GM12878 (cell line): Measurements from ENCODE around the gene PHF2. TPM values are rescaled to one million over a fixed set of nuclear protein-coding genes. Genes with fewer than 3 reads are reported as not detected.
A peak's percentile ranks its signal among the peaks of the same experiment; 100 is the strongest.

Source experiments
- BHLHE40 ChIP-seq, 2 experiments: fragments of 450-650 bp in 1 of 2; IDR thresholded peaks; 2 replicates each; pipeline ENCODE4 v1.6.1; 2011 to 2017; ENCODE audit warnings: low read depth in 2 of 2, borderline replicate concordance in 1 of 2, improper control_type of control experiment in 1 of 2, low read length in 1 of 2, mild to moderate bottlenecking in 1 of 2
- CREB1 ChIP-seq: IDR thresholded peaks from 2 replicates; pipeline ENCODE4 v1.6.1; 2012; ENCODE audit warnings: low read depth, mild to moderate bottlenecking, inconsistent platforms
- GABPA ChIP-seq: IDR thresholded peaks from 2 replicates; pipeline ENCODE4 v1.6.1; 2014; ENCODE audit warnings: antibody characterized with exemption, low read depth, mild to moderate bottlenecking, inconsistent platforms
- IKZF1 ChIP-seq: fragments of 450-650 bp; conservative IDR thresholded peaks from 2 replicates; pipeline ENCODE4 v1.6.1; 2017; ENCODE audit warnings: antibody characterized with exemption, mild to moderate bottlenecking
- IRF5 ChIP-seq: fragments of 450-650 bp; IDR thresholded peaks from 2 replicates; pipeline ENCODE4 v1.6.1; 2017; ENCODE audit warnings: borderline replicate concordance
- JUNB ChIP-seq: IDR thresholded peaks from 2 replicates; pipeline ENCODE4 v1.6.1; 2016; ENCODE audit warnings: antibody characterized with exemption, mild to moderate bottlenecking
- MAX ChIP-seq: IDR thresholded peaks from 2 replicates; pipeline ENCODE4 v1.6.1; 2012; ENCODE audit warnings: low read depth, low read length, improper control_type of control experiment
- MEF2B ChIP-seq: fragments of 450-650 bp; IDR thresholded peaks from 2 replicates; pipeline ENCODE4 v1.6.1; 2018; ENCODE audit warnings: mild to moderate bottlenecking, moderate library complexity; ENCODE audit not compliant: partially characterized antibody, poor library complexity, severe bottlenecking
- POU2F2 ChIP-seq: IDR thresholded peaks from 3 replicates; pipeline ENCODE4 v1.6.1; 2011; ENCODE audit warnings: low read depth, mild to moderate bottlenecking, low read length, borderline replicate concordance
- TAF1 ChIP-seq: IDR thresholded peaks from 2 replicates; pipeline ENCODE4 v1.6.1; 2011; ENCODE audit warnings: mild to moderate bottlenecking, low read depth, low read length, borderline replicate concordance
- polyA plus RNA-seq, 11 experiments: library from polyadenylated mRNA; depleted of rRNA in 4 of 11; unstranded in 6 of 11; stranded (reverse) in 5 of 11; fragments of >200 nt; fragmentation: Nextera tagmentation in 4 of 11; fragmentation: Illumina TruSeq in 1 of 11; extraction: Ambion mirVana in 4 of 11; extraction: Trizol in 1 of 11; gene quantifications; 1 replicate in 1 of 11; 2 replicates in 10 of 11; pipeline versions ENCODE4 v1.2.1 to v1.2.3, GENCODE V29; 2011 to 2016; ENCODE audit warnings: inconsistent platforms in 2 of 11, missing spikeins in 2 of 11, low read depth in 1 of 11
- total RNA-seq, 4 experiments: library from RNA; depleted of rRNA in 3 of 4; stranded (reverse); fragments of >200 nt in 3 of 4; fragmentation: Illumina TruSeq in 1 of 4; extraction: Trizol in 1 of 4; gene quantifications; 2 replicates each; pipeline versions ENCODE4 v1.2.1 to v1.2.3, GENCODE V29; 2013 to 2021
- TF ChIP-seq, protein P1 (sequence below): IDR thresholded peaks from 2 replicates; pipeline ENCODE4 v1.6.1; 2012; ENCODE audit warnings: improper control_type of control experiment, low read depth, low read length; ENCODE audit not compliant: insufficient replicate concordance
- TF ChIP-seq, protein P2 (sequence below): IDR thresholded peaks from 2 replicates; pipeline ENCODE4 v1.6.1; 2012; ENCODE audit warnings: low read depth, low read length, improper control_type of control experiment

Gene PHF2
- total and polyA plus RNA-seq, 10 of the 15 experiments (the other 5 are each of a cell fraction or from before 2014, with no cell fraction given): 0.34 to 13.3 (median 5.5) TPM

DNA sequence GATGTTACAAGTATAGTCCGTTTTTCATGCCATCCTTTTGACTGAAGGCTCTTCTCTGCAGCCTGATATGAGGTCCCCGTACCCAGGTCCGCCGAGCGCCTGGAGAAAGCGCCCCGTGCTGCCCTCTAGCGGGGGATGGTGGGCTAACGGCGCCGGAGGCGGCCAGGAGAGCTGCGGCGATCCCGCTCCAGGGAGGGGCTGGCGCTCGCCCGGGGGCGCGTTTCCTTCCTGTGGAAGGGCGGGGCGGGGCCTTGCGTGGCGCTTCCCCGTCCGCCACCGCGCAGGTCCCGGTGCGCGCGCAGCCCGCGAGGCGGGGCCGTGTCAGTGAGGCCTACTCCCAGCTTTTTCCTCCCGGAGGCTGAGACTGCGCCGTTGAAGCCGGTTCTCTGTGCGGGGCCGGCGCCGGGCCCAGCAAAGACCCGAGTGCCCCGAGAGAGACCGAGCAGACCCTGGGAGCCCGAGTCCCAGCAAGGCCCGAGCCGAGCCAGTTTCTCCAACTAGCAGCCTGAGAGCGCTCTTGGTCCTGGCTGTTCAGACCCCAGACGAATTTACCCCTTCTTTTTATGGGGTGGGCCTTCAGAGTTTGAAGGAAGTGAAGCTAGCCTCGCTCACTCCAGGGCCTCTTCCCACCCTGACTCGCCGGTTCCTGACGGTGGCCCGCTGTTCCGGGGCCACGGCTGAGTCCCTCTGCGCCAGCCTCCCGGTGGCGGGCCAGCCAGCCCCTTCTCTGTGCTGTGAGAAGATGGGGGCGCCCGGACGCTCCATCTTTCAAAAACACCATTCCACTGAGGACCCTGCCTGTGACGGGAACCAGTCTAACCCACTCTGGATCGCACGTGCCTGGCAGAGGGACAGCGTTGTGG lies 9.7 kb upstream of the PHF2 start (continued):
- TF ChIP-seq TAF1: peak; percentile 64; the same call in 1 of the 2 replicates
- TF ChIP-seq MAX: peak; percentile 62
- TF ChIP-seq IKZF1: peak; percentile 96
- TF ChIP-seq MEF2B: no peak
- TF ChIP-seq POU2F2: no peak; the same call in 2 of the 3 replicates
- TF ChIP-seq BHLHE40 (IDR thresholded peaks at IDR 0.05; ENCODE audit: borderline replicate concordance in 1 of 2, low read depth in 2 of 2, low read length in 1 of 2): peak; percentile 58 to 59; a peak in 3 of 4 replicates
- TF ChIP-seq, protein P1, sequence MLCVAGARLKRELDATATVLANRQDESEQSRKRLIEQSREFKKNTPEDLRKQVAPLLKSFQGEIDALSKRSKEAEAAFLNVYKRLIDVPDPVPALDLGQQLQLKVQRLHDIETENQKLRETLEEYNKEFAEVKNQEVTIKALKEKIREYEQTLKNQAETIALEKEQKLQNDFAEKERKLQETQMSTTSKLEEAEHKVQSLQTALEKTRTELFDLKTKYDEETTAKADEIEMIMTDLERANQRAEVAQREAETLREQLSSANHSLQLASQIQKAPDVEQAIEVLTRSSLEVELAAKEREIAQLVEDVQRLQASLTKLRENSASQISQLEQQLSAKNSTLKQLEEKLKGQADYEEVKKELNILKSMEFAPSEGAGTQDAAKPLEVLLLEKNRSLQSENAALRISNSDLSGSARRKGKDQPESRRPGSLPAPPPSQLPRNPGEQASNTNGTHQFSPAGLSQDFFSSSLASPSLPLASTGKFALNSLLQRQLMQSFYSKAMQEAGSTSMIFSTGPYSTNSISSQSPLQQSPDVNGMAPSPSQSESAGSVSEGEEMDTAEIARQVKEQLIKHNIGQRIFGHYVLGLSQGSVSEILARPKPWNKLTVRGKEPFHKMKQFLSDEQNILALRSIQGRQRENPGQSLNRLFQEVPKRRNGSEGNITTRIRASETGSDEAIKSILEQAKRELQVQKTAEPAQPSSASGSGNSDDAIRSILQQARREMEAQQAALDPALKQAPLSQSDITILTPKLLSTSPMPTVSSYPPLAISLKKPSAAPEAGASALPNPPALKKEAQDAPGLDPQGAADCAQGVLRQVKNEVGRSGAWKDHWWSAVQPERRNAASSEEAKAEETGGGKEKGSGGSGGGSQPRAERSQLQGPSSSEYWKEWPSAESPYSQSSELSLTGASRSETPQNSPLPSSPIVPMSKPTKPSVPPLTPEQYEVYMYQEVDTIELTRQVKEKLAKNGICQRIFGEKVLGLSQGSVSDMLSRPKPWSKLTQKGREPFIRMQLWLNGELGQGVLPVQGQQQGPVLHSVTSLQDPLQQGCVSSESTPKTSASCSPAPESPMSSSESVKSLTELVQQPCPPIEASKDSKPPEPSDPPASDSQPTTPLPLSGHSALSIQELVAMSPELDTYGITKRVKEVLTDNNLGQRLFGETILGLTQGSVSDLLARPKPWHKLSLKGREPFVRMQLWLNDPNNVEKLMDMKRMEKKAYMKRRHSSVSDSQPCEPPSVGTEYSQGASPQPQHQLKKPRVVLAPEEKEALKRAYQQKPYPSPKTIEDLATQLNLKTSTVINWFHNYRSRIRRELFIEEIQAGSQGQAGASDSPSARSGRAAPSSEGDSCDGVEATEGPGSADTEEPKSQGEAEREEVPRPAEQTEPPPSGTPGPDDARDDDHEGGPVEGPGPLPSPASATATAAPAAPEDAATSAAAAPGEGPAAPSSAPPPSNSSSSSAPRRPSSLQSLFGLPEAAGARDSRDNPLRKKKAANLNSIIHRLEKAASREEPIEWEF: peak; percentile 20
- TF ChIP-seq, protein P2, sequence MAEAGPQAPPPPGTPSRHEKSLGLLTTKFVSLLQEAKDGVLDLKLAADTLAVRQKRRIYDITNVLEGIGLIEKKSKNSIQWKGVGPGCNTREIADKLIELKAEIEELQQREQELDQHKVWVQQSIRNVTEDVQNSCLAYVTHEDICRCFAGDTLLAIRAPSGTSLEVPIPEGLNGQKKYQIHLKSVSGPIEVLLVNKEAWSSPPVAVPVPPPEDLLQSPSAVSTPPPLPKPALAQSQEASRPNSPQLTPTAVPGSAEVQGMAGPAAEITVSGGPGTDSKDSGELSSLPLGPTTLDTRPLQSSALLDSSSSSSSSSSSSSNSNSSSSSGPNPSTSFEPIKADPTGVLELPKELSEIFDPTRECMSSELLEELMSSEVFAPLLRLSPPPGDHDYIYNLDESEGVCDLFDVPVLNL: peak; percentile 46; the same call in 1 of the 2 replicates
- TF ChIP-seq IRF5: no peak
- TF ChIP-seq GABPA: 0 out of 2 replicates have a peak, but pooled peaks have one; percentile 33
- TF ChIP-seq CREB1: peak; percentile 65; the same call in 1 of the 2 replicates
- no peak for TF ChIP-seq JUNB
